Activated naive CD8-positive, alpha-beta T cell treated with anti-CD3 and anti-CD28 coated beads, Interleukin-2, amount 50 U/mL, for 16 hours (primary cell): ENCODE data around the gene DCTN4.
"Not testable (repeated sequence)": the region's sequence is repeated elsewhere in the genome, so short reads cannot be mapped to it uniquely, and the experiment has no call there.

Experiments used
- DNase-seq: peaks from one replicate; pipeline ENCODE4 v3.0.0-alpha.2; 2020; ENCODE audit warnings: low read depth, low spot score

DCTN4 gene

DNA sequence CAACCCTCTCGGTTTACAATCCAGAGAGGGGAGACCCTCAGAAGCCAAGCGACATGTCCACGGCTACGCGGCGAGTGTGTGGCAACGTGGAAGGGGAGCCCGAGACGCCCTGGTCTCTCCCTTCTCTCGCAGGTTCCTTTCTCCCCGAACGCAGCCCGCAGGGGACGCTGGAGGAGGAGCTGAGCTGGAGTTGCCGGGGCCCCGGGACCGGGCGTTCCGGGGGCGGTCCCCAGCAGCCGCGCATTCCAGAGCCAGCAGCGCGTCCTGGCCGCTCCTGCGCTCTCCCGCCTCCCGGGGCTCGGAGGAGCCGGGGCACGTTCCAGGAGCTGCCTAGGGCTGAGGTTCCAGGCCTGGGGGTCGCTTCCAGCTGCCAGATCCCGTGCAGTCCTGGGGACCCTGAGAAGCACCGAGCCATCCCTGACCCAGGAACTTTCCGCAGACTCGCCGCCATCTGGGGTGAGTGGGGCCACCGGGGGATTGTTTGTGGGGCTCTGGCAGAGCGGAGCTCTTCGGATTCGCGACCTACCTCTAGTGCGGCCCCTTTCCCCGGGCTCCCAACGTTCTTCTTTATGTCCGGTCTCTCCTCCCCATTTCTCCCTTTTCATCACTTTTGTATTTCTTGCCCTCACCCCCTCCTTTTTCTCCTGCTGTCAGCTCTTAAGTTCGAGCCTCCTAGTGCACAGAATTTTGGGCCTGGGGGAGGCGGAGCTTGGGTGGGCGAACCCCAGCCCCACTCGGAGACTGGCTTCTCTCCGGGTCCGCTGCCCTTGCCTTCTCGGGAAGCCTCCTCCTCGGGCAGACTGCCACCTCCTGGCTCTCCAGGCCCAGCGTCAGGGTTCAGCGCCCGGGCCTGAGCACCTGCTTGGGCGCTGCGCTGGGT lies 19.9 kb upstream of the DCTN4 start, which contains the start of gene SMIM3:
TSS of gene SMIM3 (plus strand) at position 241 of the 880 bp plus-strand sequence. CDS start 16,684 bp downstream, outside the sequence.
- peak; percentile 40 for DNase-seq

DNA sequence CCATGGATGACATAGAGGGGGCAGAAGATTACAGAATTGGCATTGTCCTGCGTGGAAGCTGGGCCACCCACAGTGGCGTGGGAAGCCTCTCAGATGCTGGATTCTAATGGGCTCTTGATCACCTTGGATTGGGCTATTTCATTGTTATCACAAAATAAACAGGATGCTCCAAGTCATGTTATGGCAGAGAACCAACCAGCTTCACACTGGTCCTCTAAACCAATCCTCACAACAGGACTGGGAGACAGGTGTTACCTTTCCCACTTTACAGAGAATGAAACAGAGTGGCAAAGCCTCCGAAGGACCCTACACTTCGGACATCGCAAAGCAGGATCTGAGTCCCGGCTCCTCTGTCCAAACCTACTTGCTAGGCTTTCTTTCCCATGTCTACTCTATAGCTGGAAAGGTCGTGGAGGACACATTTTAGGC lies 19.3 kb upstream of the DCTN4 start:
- no peak for DNase-seq

DNA sequence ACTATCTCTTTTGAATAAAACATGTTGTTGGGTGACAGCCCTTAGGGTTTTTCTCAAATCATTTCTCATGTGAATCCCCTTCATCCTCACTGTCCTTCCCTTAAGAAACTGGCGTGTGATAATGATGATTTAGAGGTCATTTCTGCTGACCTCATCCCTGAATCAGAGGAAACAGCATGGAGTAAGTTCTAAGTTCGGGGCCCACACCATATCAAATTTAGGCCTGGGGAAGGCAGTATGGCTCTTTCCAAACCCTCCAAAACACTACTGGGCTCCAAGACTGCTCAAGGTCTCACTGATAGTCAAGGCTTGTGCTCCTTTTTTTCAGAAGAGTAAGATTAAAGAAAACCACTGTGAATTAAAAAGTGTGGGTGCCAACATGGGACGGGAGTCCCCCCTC lies 18.9 kb upstream of the DCTN4 start:
- DNase-seq: no peak

DNA sequence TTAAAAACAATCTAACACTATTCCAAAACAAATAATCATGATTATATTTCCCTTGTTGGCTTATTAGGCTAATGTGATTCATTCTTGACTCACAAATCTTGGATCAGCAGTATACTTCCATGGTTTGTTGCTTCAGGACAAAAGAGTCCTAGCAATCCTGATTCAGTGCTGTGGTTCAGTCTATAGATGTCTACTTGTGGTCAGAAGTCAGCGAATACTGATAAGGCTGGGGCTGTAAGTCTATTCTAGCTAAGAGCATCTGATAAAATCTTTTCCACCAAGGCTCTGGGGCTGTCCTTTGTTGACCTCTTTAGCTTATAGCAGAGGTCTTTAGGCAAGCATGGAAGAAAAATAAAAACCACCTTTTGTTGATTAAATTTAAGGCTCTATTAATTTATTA lies 15.3 kb upstream of the DCTN4 start:
- no peak for DNase-seq

DNA sequence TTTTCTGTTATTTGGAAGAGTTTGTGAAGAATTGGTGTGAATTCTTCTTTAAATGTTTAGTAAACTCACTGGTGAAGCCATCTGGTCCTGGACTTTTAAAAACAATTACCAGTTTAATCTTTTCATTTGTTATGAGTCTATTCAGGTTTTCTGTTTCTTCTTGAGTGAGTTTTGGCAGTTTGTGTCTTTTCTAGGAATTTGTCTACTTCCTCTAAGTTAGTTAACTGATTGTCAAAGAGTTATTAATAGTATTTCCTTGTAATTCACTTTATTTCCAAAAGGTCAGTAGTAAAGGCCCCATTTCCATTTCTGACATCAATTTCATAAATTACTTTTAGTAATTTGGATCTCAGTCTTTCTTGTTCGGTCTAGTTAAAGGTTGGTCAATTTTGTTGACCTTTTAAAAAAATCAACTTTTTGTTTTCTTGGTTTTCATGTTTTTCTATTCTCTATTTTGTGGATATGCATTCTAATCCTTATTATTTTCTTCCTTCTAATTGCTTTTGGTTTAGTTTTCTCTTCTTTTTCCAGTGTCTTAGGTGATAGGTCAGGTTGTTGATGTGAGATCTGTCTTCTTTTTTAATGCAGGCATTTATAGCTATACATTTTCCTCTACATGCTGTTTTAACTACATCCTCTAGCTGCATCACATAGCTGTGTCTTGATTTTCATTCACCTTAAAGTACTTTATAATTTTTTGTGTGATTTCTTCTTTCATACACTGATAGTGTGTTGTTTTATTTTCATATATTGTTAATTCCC lies 12.4 kb upstream of the DCTN4 start:
- no peak for DNase-seq

DNA sequence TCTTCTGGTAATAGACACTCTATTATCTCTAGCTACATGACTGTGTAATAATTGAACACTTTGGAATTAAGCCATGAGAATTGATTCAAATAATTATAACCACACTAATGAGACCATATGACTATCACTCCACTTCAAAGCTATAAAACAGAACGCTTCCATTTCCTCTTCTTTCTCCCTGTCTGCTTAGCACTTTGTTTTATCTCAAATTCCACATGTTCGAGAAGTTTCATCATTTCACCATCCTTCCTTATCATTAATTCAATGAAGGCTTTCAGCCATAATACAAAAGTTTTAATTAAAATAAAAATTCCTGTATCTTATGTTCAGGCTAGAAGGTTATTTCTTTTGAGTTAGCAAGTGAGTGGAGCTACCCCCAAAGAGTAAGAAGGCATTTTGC lies 7.4 kb upstream of the DCTN4 start:
- DNase-seq: no peak

DNA sequence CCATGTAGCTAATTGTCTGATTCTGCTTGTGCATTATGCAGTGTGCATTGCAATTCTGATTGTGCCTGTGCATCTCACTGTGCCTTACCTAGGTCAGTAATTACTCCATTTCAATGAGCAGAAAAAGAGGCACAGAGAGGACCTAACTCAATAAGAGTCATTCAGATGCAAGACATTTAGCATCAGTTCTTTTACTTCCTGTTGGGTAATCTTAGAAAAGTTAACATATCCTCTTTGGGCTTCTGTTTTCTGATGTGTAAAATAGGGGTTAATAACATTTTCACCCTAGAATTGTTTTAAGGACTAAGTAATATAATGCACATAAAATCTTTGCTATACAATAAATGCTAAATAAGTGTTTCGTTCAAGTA lies 7.0 kb upstream of the DCTN4 start:
- DNase-seq: no peak

DNA sequence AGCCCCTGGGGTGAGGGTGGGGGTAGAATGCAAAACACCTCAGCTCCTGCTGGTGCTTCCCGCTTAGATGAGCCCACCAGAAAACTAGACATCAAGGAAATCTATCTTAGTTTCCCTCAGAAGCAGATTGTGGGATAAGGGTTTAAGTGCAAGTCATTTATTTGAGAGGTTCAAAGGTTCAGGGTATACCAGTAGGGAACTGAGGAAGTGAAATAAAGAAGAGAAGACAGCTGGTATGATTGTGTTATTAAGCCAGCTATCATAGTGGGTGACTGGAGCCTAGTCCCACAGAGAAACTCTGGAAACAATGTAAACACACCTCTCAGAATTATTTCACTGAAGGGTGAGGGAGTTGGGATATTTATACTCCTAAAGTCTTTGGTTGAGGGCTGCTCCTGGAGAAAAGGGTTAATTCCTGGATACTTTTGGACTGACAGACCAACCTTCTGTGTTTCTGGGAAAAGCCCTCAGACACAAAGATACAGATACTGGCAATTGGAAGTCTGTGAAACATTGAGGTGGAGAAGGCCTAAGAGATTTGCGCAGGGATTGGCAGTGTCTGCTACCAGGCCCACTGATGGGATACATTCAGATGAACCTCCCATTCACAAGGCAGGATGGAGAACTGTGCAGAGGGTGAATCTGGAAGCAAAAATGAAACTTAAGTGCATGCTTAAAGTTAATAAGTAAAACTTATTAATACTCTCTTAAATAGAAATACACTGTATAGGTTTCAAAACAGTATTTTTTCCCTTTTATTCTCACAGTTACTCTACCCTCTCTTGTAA lies 6.4 kb upstream of the DCTN4 start:
- no peak for DNase-seq

DNA sequence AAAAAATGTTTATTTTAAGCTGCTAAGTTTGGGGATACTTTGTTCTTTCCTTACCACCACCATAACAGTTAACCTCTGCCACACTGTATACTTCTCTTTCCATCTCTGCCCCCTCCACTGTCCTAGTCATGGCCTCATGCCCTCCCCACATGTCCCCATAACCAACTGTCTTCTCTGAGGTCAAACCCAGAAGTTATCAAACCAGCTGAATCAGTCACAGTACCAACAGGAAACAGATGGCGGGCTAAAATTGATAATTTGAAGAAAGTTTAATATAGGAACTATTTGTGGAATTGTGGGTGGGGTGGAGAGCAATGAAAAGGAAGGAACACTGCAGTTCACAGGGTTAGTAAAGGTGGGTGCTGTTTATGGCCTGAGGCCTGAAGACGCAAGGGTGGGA lies 5.7 kb upstream of the DCTN4 start:
- no peak for DNase-seq

DNA sequence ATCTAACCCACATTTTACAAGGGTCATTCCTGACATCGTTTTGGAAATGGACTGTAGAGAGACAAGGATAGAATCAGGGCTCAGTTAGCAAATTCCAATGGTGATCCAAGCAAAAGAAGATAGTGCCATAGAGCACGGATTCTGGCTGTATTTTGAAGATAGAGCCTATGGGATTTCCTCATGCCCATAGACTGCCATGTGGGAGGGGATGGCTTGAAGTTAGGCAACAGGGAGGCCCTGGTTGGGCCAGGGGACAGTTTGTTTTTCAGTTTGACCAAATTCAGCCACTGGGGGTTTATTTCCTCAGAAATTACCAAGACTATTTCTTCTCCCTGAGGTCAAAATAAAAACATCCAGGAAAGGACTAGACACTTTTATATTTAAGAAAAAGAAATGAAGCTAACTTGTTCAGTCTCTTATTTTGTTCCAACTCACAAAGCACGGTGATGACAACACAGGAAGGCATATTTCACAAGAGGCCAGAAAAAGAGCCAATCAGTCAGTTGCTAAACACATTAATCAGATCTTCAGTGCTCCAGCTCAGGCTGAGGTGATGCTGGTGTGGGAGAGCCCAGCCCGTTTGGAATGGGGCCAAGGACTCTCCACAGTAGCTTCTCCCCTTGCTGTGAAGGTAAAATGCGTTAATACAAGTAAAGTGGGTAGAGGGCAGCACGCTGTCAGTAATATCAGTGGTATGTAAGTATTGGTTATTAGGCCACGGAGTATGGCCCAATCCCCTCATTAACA lies 4.4 kb upstream of the DCTN4 start:
- no peak for DNase-seq

DNA sequence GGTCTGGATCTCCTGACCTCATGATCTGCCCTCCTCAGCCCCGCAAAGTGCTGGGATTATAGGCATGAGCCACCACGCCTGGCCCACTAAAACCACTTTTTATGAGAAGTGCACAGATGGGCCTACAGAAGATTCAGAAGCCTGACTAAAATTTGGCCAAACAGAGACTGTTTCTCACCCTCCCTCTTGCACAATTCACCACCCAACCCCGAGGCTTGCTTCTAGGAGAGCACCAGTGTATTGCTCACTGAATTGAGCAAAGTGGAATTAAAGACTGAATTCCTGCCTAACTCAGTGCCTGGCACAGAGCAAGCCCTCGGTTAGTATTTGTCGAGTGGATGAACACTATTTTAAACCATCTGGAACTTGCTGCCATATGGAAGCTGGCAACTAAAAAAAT lies 3.4 kb upstream of the DCTN4 start:
- no peak for DNase-seq

DNA sequence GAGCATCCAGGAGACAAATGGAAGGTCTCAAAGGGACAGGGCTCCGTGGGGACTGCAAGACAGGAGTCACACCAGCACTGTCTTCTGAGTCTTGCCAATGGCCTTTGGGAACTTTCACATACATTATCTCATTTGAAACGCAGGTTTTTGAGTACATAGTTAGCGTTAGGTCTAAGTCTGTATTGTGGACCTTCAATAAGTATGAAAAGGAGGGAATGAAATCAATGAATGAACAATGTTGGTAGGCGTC lies 442 bp upstream of the DCTN4 start:
- no peak for DNase-seq

DNA sequence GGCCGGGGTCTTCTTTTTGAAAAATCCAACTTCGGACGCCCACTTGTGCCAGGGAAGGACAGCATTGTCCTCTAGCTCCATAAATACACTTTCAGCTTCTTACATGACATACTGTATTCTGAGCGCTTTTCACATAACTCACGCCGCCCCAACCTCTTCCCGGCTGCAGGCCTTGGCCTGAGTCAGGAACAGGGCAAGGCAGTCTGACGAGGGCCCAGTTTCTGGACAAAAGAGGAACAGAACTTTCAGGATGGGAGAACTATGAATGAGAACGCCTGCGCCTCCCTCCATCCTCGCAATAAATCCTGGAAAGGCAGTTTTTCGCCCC lies 650 bp downstream of the DCTN4 start:
- no peak for DNase-seq

DNA sequence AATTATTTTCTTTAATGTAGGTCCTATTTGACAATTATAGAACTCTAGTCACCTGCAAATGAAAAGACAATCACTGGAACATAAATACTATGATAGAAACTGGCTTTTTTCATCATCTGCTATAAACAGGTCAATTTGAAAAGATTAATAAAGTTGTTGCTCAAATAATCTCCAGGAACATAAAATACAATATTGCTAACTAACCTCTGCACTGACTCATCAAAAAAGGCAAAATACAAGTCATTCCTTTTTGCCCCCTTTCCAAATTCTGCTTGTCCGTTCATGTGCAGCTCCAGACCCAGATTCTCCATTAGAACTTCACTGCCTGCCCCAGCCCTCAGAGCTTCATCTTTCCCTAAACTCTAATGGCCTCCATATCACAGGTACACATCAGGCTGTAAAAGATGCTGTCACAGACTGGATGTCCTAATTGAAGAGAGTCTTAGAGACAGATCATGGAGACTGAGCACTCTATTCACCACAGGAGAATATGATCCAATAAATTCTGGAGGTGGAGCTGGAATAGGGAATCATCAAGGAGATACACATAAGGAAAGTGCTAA lies 1.6 kb downstream of the DCTN4 start:
- no peak for DNase-seq

DNA sequence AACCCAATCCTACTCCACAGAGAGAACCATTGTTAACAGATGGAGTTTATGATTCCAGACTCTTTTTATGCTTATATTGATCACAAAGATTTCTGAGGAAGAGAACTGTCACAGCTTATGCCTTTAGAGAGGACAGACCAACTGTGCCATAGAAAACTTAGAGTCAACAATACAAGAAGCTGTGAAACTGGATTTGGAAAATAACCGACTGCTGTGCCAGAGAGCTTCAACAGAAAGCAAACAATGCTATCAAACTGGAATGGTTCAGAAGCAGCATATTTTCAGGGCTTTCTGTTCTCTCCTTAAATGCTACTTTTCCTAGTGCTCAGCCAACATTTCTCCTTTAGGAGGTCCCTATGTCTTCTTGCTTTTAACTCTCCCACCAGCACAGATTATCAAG lies 5.0 kb downstream of the DCTN4 start:
- no peak for DNase-seq

DNA sequence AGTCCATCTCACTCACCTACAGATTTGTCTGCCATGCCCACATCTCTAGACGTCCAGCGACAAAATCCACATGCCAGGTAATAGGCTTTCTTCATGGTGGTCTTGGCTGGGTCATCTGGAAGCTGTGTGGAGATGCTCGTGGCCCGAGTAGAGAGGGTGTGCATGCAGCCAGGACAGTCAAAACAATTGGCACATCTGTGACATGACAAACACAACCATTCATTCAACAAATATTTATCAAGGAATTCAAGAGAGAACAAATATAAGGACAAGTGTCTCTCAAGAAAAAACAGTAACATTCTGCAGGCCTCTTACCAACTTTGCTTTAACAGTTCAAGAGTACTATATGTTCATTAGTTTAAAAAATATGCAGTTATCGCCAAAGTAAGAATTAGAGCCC lies 5.4 kb downstream of the DCTN4 start:
- no peak for DNase-seq

DNA sequence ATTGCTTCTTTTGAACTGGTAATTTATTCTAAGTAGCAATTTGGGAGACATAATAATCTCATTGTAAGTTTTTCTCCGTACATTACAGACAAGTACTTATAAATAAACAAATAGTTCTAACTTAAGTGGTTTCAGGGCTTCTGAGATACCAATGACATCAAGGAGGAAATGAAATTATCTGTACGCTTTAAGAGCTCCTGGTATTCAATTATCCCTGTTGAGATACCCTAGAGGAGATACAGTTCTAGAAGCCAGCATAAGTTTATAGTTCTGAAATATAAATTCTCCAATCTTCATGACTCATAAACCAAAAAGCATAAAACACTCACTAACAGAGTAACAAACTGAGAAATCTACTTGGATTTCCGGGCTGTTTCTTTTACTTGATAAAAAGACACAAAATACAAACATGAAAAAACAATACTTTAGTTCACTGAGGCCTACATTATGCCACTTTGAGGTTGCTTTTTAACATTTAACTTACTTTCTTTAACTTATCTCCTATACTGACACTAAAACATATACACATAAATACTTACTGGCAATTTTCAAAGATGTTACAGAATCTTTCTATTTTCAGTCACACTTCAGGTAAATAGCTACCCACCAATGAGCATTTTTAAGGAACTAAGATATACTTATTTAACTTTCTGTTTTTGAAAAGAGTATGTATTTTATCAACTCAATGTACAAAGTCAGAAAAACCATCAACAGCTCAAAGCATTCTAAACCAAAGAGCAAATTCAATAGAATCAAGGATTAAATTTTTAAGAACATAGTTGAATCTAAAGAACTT lies 7.5 kb downstream of the DCTN4 start:
- no peak for DNase-seq

DNA sequence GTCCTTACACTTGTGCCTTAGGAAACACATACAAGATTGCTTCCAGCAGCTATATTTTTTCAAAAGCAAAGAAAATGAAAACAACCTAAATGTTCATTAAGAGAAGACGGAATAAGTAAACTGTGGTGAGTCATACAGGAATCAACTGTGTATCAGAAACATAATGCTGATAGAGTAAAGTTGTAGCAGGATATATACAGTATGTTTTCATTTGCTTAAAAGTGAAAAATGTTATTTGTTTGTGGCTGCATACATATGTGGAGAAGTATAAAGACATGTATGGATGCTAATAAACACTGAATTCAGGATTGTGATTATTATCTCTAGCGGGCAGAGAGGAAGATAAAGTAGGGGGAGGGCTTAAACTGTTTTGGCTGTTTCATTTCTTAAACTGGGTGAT lies 8.3 kb downstream of the DCTN4 start:
- no peak for DNase-seq

DNA sequence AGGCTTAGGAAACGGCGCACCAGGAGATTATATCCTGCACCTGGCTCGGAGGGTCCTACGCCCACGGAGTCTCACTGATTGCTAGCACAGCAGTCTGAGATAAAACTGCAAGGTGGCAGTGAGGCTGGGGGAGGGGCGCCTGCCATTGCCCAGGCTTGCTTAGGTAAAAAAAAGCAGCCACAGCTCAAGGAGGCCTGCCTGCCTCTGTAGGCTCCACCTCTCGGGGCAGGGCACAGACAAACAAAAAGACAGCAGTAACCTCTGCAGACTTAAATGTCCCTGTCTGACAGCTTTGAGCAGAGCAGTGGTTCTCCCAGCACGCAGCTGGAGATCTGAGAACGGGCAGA lies 15.7 kb downstream of the DCTN4 start:
- not testable (repeated sequence) for DNase-seq

DNA sequence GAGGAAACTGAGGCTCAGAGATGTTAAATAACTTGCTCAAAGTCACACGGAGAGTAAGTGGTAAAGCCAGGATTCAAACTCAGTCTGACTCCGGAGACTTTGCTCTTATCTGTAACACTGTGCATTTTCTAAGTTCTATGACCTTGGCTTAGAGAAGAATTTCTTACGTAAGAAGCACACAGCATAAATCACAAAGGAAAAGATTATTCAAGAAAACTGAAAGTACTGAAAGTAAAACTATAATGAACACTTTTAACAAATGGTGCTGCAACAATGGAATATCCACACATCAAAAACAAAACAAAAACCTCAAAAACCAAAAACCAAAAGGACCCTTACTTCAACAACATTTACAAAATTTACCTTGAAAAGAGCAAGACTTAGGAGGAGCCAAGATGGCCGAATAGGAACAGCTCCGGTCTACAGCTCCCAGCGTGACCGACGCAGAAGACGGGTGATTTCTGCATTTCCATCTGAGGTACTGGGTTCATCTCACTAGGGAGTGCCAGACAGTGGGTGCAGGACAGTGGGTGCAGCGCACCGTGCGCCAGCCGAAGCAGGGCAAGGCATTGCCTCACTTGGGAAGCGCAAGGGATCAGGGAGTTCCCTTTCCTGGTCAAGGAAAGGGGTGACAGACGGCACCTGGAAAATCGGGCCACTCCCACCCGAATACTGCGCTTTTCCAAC lies 16.2 kb downstream of the DCTN4 start:
- DNase-seq: not testable (repeated sequence)
